Measurements from ENCODE around the gene C1orf174.

Gene C1orf174

GRCh38 chr1:3932156-3932919 lies 32.3 kb upstream of the C1orf174 start:
- Mint-ChIP-seq H3K4me1 (peaks cover 0 to 11% of the 10 kb centered on the region in 2 donors), H3K36me3 (no peaks in the 10 kb centered on the region), H3K27ac (no peak overlapping the region), H3K27me3 (peaks cover 1 to 17% of the 10 kb centered on the region in 2 donors), H3K4me3 (no peak overlapping the region), H3K9me3 (peaks cover 14 to 20% of the 10 kb centered on the region in 2 donors)
- ATAC-seq (replicated peaks): no peak
- DNase-seq: no peak

DNA sequence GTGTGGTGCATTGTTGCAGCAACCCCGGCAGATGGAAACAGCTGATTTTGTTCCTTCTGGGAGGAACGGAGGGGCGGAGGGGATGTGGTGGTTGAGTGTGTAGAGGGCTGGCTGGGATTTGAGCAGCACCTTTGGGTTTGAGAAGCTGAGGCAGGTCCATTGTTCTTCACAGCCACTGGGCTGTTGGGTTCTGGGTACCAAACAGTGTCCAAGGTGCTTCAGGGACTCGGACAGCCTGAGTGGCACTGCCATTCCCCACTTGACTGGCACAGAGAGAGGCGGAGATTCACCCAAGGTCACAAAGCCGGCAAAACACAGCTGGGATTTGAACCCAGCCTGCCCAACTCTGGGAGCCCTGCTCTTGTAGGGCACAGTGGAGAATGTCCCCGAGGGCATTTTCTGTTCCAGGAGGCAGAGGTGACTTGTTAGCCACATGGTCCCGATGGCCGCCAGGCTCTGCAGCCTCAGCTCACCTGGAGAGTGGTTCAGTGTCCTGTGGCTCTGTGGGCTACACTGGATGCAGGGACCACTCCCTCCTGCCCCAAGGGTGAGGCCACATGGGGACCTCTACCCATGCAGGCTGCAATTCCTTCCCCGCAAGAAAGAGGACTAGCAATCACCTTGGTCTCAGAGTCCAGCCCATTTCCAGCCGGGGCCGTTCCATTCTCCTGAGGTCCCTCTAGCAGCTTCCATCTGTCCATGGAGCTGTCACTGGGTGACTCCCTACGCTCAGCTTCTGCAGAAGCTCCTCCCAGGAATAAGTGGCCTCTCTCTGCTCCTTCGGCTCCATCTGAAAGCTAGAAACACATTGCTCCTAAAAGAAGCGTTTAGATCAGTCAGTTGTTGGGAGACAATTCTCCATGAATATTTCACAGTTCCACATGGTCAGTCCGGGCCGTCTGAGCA lies 31.2 kb upstream of the C1orf174 start:
- Mint-ChIP-seq H3K27me3 (peaks cover 12 to 17% of the 10 kb centered on the region in 2 donors), H3K4me3 (no peak overlapping the region), H3K9me3 (peaks cover 9 to 13% of the 10 kb centered on the region in 2 donors), H3K27ac (no peak overlapping the region), H3K4me1 (peaks cover 0 to 11% of the 10 kb centered on the region in 2 donors), H3K36me3 (no peaks in the 10 kb centered on the region)
- no peak for DNase-seq
- ATAC-seq (replicated peaks): no peak

DNA sequence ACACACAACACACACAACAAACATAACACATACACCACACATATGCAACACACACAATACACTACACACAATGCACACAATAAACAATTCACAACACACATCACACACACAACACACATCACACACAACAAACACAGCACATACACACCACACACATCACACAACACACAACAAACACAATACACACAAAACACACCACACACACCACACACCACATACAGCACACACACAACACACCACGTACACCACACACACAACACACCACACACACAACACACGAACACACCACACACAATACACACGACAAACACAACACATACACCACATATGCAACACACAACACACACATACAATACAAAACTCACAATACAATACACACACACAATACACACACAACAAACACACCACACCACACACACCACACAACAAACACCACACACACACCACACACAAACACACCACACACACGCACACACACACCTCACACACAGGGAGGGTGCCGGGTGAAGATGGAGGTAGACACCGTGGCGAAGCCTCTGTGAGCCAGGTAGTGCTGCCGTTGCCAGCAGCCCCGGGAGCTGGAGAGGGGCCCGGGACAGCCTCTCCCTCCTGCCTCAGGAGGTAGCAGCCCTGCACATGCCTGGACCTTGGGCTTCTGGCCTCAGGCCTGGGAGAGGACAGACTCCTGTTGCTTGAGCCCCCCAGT lies 30.4 kb upstream of the C1orf174 start:
- Mint-ChIP-seq H3K4me3 (no peak overlapping the region), H3K4me1 (peaks cover 0 to 11% of the 10 kb centered on the region in 2 donors), H3K27ac (peak overlapping the region; percentile 15), H3K9me3 (peaks cover 9 to 13% of the 10 kb centered on the region in 2 donors), H3K27me3 (peaks cover 17 to 19% of the 10 kb centered on the region in 2 donors), H3K36me3 (no peaks in the 10 kb centered on the region)
- no peak for DNase-seq
- no peak for ATAC-seq (replicated peaks)

- peaks cover 0 to 11% of the 10 kb centered on the region in 2 donors for H3K4me1 Mint-ChIP-seq
- no peak overlapping the region for H3K27ac Mint-ChIP-seq
- no peaks in the 10 kb centered on the region for H3K36me3 Mint-ChIP-seq
- peaks cover 11 to 19% of the 10 kb centered on the region in 2 donors for H3K27me3 Mint-ChIP-seq
- H3K4me3 Mint-ChIP-seq: no peak overlapping the region
- peaks cover 9 to 13% of the 10 kb centered on the region in 2 donors for H3K9me3 Mint-ChIP-seq
- DNase-seq: no peak
- ATAC-seq (replicated peaks): no peak
Measured at GRCh38 chr1:3929126-3929525, 29.1 kb upstream of the C1orf174 start.

DNA sequence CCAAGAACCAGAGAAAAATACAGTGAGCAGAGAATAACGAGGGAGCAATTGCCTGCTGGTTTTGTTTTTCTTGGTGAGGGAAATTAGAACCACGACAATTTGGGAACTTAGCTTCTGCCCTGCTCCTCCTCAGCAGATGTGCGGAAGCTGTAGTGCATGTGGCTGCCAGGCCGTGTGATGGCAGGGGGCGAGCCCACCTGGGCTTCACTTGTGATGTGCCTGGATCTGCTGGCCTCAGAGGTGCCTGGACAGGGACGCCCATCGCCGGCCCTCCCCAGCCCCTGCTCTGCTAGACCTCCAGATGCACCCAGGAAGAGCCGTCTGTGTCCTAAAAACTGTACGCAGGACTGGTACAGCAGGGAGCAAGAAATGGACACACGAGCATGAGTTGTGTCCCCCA lies 28.5 kb upstream of the C1orf174 start:
- no peak for ATAC-seq (replicated peaks)
- Mint-ChIP-seq H3K4me1 (peaks cover 0 to 11% of the 10 kb centered on the region in 2 donors), H3K27me3 (peaks cover 11 to 19% of the 10 kb centered on the region in 2 donors), H3K4me3 (no peak overlapping the region), H3K9me3 (peaks cover 9 to 13% of the 10 kb centered on the region in 2 donors), H3K27ac (no peak overlapping the region), H3K36me3 (no peaks in the 10 kb centered on the region)
- DNase-seq: no peak

GRCh38 chr1:3926956-3927355 lies 26.9 kb upstream of the C1orf174 start:
- Mint-ChIP-seq H3K36me3 (no peaks in the 10 kb centered on the region), H3K27me3 (peaks cover 11 to 19% of the 10 kb centered on the region in 2 donors), H3K4me1 (peaks cover 0 to 11% of the 10 kb centered on the region in 2 donors), H3K4me3 (no peak overlapping the region), H3K27ac (no peak overlapping the region), H3K9me3 (peaks cover 11 to 13% of the 10 kb centered on the region in 2 donors)
- no peak for ATAC-seq (replicated peaks)
- no peak for DNase-seq

- no peak overlapping the region for H3K27ac Mint-ChIP-seq
- DNase-seq: no peak
- no peak for ATAC-seq (replicated peaks)
- H3K36me3 Mint-ChIP-seq: no peaks in the 10 kb centered on the region
- H3K27me3 Mint-ChIP-seq: peaks cover 11 to 19% of the 10 kb centered on the region in 2 donors
- H3K4me3 Mint-ChIP-seq: no peak overlapping the region
- H3K9me3 Mint-ChIP-seq: peaks cover 11 to 13% of the 10 kb centered on the region in 2 donors
- H3K4me1 Mint-ChIP-seq: peaks cover 0 to 11% of the 10 kb centered on the region in 2 donors
Measured at GRCh38 chr1:3925762-3926161, 25.7 kb upstream of the C1orf174 start.

- H3K27me3 Mint-ChIP-seq: peaks cover 10 to 19% of the 10 kb centered on the region in 2 donors
- no peak for DNase-seq
- H3K9me3 Mint-ChIP-seq: peaks cover 8 to 10% of the 10 kb centered on the region in 2 donors
- H3K4me3 Mint-ChIP-seq: no peak overlapping the region
- H3K36me3 Mint-ChIP-seq: no peaks in the 10 kb centered on the region
- ATAC-seq (replicated peaks): no peak
- no peak overlapping the region for H3K27ac Mint-ChIP-seq
- H3K4me1 Mint-ChIP-seq: peaks cover 0 to 9% of the 10 kb centered on the region in 2 donors
Measured at GRCh38 chr1:3925256-3925655, 25.2 kb upstream of the C1orf174 start.

DNA sequence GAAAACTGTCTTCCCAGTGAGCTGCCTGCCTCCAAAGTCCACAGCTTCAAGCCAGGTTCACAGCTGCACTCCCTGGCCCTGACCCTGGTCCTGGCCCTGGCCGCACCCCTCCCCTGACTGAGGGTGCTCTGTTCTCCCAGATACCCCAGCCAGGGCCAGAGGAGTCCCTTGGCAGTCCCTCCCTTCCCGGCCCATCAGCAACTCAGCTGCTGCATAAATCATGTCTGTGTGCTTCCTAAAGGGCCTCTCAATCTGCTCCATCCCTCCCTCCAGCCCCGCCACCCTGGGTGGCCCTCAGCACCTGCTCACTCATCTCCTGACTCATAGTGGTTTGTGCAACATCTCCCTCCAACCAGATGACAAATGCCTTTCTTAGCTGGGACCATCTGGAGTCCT lies 24.8 kb upstream of the C1orf174 start:
- no peak for ATAC-seq (replicated peaks)
- no peak for DNase-seq
- Mint-ChIP-seq H3K36me3 (no peaks in the 10 kb centered on the region), H3K27ac (no peak overlapping the region), H3K4me1 (peaks cover 0 to 6% of the 10 kb centered on the region in 2 donors), H3K4me3 (no peak overlapping the region), H3K27me3 (peaks cover 6 to 19% of the 10 kb centered on the region in 2 donors), H3K9me3 (peaks cover 6% of the 10 kb centered on the region in 2 donors)

- no peak for DNase-seq
- H3K4me1 Mint-ChIP-seq: peaks cover 0 to 3% of the 10 kb centered on the region in 2 donors
- H3K36me3 Mint-ChIP-seq: no peaks in the 10 kb centered on the region
- no peak overlapping the region for H3K27ac Mint-ChIP-seq
- peaks cover 4 to 19% of the 10 kb centered on the region in 2 donors for H3K27me3 Mint-ChIP-seq
- H3K4me3 Mint-ChIP-seq: no peak overlapping the region
- peaks cover 3 to 4% of the 10 kb centered on the region in 2 donors for H3K9me3 Mint-ChIP-seq
- ATAC-seq (replicated peaks): no peak
Measured at GRCh38 chr1:3924186-3924824, 24.2 kb upstream of the C1orf174 start.

DNA sequence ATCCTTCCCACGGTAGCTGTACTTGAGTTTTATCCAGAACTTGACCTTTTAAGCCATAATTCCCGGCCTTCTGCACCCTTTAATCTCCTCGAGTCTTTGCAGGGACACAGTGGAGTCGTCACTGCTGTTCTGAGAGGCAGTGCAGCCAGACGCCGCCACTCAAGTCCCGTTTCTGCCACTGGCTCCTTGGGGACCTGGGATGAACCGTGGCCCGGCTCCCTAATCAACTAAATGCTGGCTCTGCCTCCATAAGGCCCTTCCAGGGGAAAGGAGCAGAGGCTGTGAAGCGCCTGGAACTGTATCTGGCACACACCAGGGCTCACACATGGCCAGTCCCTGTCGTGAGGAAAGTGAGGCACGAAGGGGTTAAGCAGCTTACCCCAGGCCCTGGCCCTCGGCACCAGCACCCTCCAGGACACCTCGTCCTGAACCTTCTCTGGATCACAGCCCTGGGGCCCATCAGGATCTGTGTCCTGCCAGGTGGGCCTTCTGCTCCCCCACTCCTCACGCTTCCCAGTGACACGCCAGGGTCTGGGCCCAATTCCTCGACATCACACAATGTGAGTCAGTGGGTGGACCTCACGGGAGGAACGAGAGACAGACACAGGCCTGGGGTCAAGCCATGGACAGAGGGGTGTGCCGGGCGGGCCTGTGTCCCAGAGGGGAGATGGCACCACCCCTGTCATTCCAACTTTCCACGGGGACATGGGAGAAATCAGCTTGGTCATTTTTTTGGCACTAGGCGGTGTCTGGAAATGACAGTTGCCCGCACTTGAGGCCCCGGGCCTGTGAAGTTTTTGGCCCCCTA lies 23.5 kb upstream of the C1orf174 start:
- Mint-ChIP-seq H3K9me3 (peaks cover 0 to 2% of the 10 kb centered on the region in 2 donors), H3K4me1 (no peaks in the 10 kb centered on the region), H3K4me3 (no peak overlapping the region)

DNA sequence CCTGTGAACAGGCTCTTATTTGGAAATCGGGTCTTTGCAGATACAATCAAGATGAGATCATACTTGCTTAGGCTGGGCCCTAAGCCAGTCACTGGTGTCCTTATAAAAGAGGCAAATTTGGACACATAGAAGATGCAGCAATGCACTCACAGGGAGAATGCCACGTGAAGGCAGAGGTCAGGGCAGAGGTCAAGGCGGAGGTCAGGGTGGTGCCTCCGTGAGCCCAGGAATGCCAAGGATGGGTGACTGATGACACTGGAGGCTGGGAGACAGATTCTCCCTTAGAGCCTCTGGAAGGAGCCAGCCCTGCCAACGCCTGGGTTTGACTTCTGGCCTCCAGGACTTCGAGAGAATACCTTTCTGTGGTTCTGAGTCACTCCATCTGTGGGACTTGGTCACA lies 22.8 kb upstream of the C1orf174 start:
- no peaks in the 10 kb centered on the region for H3K4me1 Mint-ChIP-seq
- no peak for DNase-seq
- H3K4me3 Mint-ChIP-seq: no peak overlapping the region
- peaks cover 0 to 3% of the 10 kb centered on the region in 2 donors for H3K9me3 Mint-ChIP-seq
- ATAC-seq (replicated peaks): peak in 1 of 2 donors; percentile 27
- H3K27me3 Mint-ChIP-seq: peaks cover 0 to 19% of the 10 kb centered on the region in 2 donors
- H3K36me3 Mint-ChIP-seq: no peaks in the 10 kb centered on the region
- H3K27ac Mint-ChIP-seq: no peak overlapping the region

More for the DNA sequence above, 23.5 kb upstream of the C1orf174 start:
- peaks cover 0 to 19% of the 10 kb centered on the region in 2 donors for H3K27me3 Mint-ChIP-seq
- no peak overlapping the region for H3K27ac Mint-ChIP-seq
- ATAC-seq (replicated peaks) (no peak), DNase-seq (no peak)
- no peaks in the 10 kb centered on the region for H3K36me3 Mint-ChIP-seq

DNA sequence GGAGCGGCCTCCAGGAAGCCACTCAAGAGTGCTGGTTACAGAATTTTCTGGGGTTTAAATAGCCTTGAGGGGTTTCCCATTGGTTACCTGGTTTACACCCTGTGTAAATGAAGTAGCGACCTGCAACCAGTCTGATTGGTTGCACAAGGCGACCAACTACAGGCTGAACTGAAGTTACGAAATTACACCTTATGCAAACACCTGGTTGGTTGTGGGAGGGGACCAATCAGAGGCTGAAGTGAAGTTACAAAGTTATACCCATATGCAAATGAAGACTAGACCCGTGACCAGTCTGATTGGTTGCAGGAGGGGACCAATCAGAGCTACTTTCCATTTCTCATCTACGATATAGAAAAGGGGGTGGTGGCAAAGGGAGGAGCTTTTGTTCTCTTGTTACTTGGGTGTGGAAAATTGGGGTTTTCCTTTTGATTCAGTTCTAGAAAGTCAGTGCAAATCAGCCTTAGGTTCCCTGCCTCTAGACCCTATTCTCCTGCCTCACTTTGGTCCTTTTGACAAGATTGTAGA lies 22.2 kb upstream of the C1orf174 start:
- Mint-ChIP-seq H3K36me3 (no peaks in the 10 kb centered on the region), H3K27me3 (peaks cover 0 to 17% of the 10 kb centered on the region in 2 donors), H3K27ac (no peak overlapping the region), H3K9me3 (peaks cover 0 to 3% of the 10 kb centered on the region in 2 donors), H3K4me3 (no peak overlapping the region), H3K4me1 (no peaks in the 10 kb centered on the region)
- DNase-seq: no peak
- peak in 1 of 2 donors; percentile 67 for ATAC-seq (replicated peaks)

Data from stimulated activated naive B cell treated with anti-CD40 and anti-IgM and Interleukin-4, amounts not matched to agents 10 μg/mL and 1 μg/mL and 100 μg/mL, for 72 hours (primary cell).